Mammary epithelial cell (primary cell): ENCODE data around the gene LCE2C.

Experiments
- CTCF ChIP-seq, 2 donors: IDR thresholded peaks in 1 of 2; conservative IDR thresholded peaks in 1 of 2; 2 replicates each; pipeline ENCODE4 v1.5.1; 2011 to 2012; ENCODE audit warnings: inconsistent platforms in 2 of 2, low read length in 2 of 2, mild to moderate bottlenecking in 2 of 2, control low read depth in 1 of 2, low read depth in 1 of 2; ENCODE audit not compliant: insufficient read depth in 1 of 2; ENCODE audit errors: extremely low read depth in 1 of 2
- EZH2 ChIP-seq: IDR thresholded peaks from 2 replicates; pipeline ENCODE4 v1.6.1; 2012; ENCODE audit warnings: low read length, inconsistent platforms, borderline replicate concordance

- TF ChIP-seq CTCF (conservative IDR thresholded peaks at IDR 0.05 in 1 of 2, IDR thresholded peaks at IDR 0.05 in 1 of 2; ENCODE audit: extremely low read depth in 1 of 2, insufficient read depth in 1 of 2, low read depth in 1 of 2, low read length in 2 of 2) (no peak), EZH2 (no peak)
Observed at GRCh38 chr1:152697701-152698600, 22.9 kb downstream of the LCE2C start, which contains the start of gene LCE2A.
